Lower leg skin (tissue), 3 donors: ENCODE data around the gene EFCAB5.

Source experiments
- CTCF ChIP-seq, 3 donors: fragments of 450-650 bp; IDR thresholded peaks; one replicate each; pipeline ENCODE4 v1.5.1; 2016; ENCODE audit warnings: antibody characterized with exemption in 3 of 3, mild to moderate bottlenecking in 3 of 3, moderate library complexity in 2 of 3
- POLR2A ChIP-seq, 2 donors: fragments of 450-650 bp; IDR thresholded peaks; one replicate each; pipeline ENCODE4 v1.6.1; 2016 to 2017; ENCODE audit warnings: antibody characterized with exemption in 2 of 2, mild to moderate bottlenecking in 1 of 2, moderate library complexity in 1 of 2

GRCh38 chr17:29918922-29919856 is 22.2 kb upstream of the EFCAB5 start:
- no peak for TF ChIP-seq CTCF (IDR thresholded peaks at IDR 0.05)
- no peak for TF ChIP-seq POLR2A (IDR thresholded peaks at IDR 0.05)
